ENCODE data around the gene CDV3. TPM values are rescaled to one million over a fixed set of nuclear protein-coding genes. Genes with fewer than 3 reads are reported as not detected.
"Not testable (repeated sequence)": the region's sequence is repeated elsewhere in the genome, so short reads cannot be mapped to it uniquely, and the experiment has no call there.

The CDV3 gene
- total RNA-seq, 2 donors from 2014 or later: 108 to 122 TPM

- no peak overlapping the region for H3K4me3 ChIP-seq
- no peaks in the 10 kb centered on the region for H3K9me3 ChIP-seq
- H3K4me1 ChIP-seq: peaks cover 0 to 17% of the 10 kb centered on the region in 2 donors
- H3K36me3 ChIP-seq: no peaks in the 10 kb centered on the region
- no peak for TF ChIP-seq CTCF (IDR thresholded peaks at IDR 0.05)
- H3K27ac ChIP-seq: peak overlapping the region; percentile 31 to 66
- H3K27me3 ChIP-seq: no peaks in the 10 kb centered on the region
- no peak for DNase-seq (ENCODE audit: low spot score)
Measured at GRCh38 chr3:133547432-133548041, 25.9 kb upstream of the CDV3 start.

GRCh38 chr3:133548090-133548489 is 25.4 kb upstream of the CDV3 start:
- peak overlapping the region in 1 of 2 donors; percentile 66 for H3K27ac ChIP-seq
- peaks cover 0 to 17% of the 10 kb centered on the region in 2 donors for H3K4me1 ChIP-seq
- DNase-seq (ENCODE audit: low spot score): no peak
- no peak overlapping the region for H3K4me3 ChIP-seq
- no peaks in the 10 kb centered on the region for H3K9me3 ChIP-seq
- no peak for TF ChIP-seq CTCF (IDR thresholded peaks at IDR 0.05)
- no peaks in the 10 kb centered on the region for H3K36me3 ChIP-seq
- H3K27me3 ChIP-seq: no peaks in the 10 kb centered on the region

- DNase-seq (ENCODE audit: low spot score): no peak
- H3K27ac ChIP-seq: no peak overlapping the region
- no peaks in the 10 kb centered on the region for H3K27me3 ChIP-seq
- H3K4me3 ChIP-seq: no peak overlapping the region
- H3K9me3 ChIP-seq: no peaks in the 10 kb centered on the region
- H3K4me1 ChIP-seq: peaks cover 0 to 17% of the 10 kb centered on the region in 2 donors
- no peaks in the 10 kb centered on the region for H3K36me3 ChIP-seq
- TF ChIP-seq CTCF (IDR thresholded peaks at IDR 0.05): no peak
Measured at GRCh38 chr3:133549565-133549964, 23.9 kb upstream of the CDV3 start.

- H3K36me3 ChIP-seq; H3K9me3 ChIP-seq; DNase-seq (ENCODE audit: low spot score); H3K27me3 ChIP-seq; H3K27ac ChIP-seq; H3K4me3 ChIP-seq: not testable (repeated sequence)
- H3K4me1 ChIP-seq: peaks cover 0 to 17% of the 10 kb centered on the region in 2 donors
Measured at GRCh38 chr3:133551589-133551988, 21.9 kb upstream of the CDV3 start.

GRCh38 chr3:133561679-133562078 is 11.8 kb upstream of the CDV3 start:
- no peak overlapping the region for H3K27ac ChIP-seq
- H3K9me3 ChIP-seq: peaks cover 0 to 12% of the 10 kb centered on the region in 2 donors
- DNase-seq (ENCODE audit: low spot score): no peak
- no peaks in the 10 kb centered on the region for H3K27me3 ChIP-seq
- no peak for TF ChIP-seq CTCF (IDR thresholded peaks at IDR 0.05)
- no peak overlapping the region for H3K4me3 ChIP-seq
- no peaks in the 10 kb centered on the region for H3K36me3 ChIP-seq
- H3K4me1 ChIP-seq: no peaks in the 10 kb centered on the region

- no peak for DNase-seq (ENCODE audit: low spot score)
- no peaks in the 10 kb centered on the region for H3K4me1 ChIP-seq
- no peaks in the 10 kb centered on the region for H3K36me3 ChIP-seq
- peaks cover 0 to 12% of the 10 kb centered on the region in 2 donors for H3K9me3 ChIP-seq
- no peak overlapping the region for H3K4me3 ChIP-seq
- TF ChIP-seq CTCF (IDR thresholded peaks at IDR 0.05): no peak
- no peaks in the 10 kb centered on the region for H3K27me3 ChIP-seq
- H3K27ac ChIP-seq: no peak overlapping the region
Measured at GRCh38 chr3:133562376-133562775, 11.1 kb upstream of the CDV3 start.
